ENCODE data around the gene CNKSR3.

- TF ChIP-seq CTCF (IDR thresholded peaks at IDR 0.05) (no peak), POLR2AphosphoS5 (IDR thresholded peaks at IDR 0.05; ENCODE audit: insufficient read depth in 1 of 2, low read depth in 1 of 2) (no peak), POLR2A (IDR thresholded peaks at IDR 0.05) (no peak)
Measured at GRCh38 chr6:154479771-154480639, 30.5 kb downstream of the CNKSR3 start.
